CD4-positive, alpha-beta T cell treated with Interleukin-15 for 1 hour (primary cell): ENCODE data around the gene TEX38.
"Not testable (repeated sequence)": the region's sequence is repeated elsewhere in the genome, so short reads cannot be mapped to it uniquely, and the experiment has no call there.

ENCODE experiments used
- DNase-seq: peaks from one replicate; pipeline ENCODE4 v3.0.0-alpha.2; 2020

Gene TEX38

GRCh38 chr1:46671554-46671953, at the start of gene TEX38:
TSS of gene TEX38 (plus strand) at chr1:46671854. CDS start at chr1:46671935, 81 bp downstream.
- DNase-seq: no peak

GRCh38 chr1:46621930-46622329, 49.7 kb upstream of the TEX38 start:
- DNase-seq: no peak

GRCh38 chr1:46622344-46622743, 49.3 kb upstream of the TEX38 start:
- DNase-seq: no peak

GRCh38 chr1:46623743-46624644, 47.7 kb upstream of the TEX38 start:
- DNase-seq: no peak

GRCh38 chr1:46630719-46631118, 40.9 kb upstream of the TEX38 start:
- DNase-seq: no peak

GRCh38 chr1:46635205-46635604, 36.4 kb upstream of the TEX38 start:
- DNase-seq: no peak

GRCh38 chr1:46637444-46638083, 34.1 kb upstream of the TEX38 start:
- DNase-seq: no peak

GRCh38 chr1:46638921-46639320, 32.7 kb upstream of the TEX38 start:
- no peak for DNase-seq

GRCh38 chr1:46639547-46639946, 32.1 kb upstream of the TEX38 start:
- no peak for DNase-seq

GRCh38 chr1:46642115-46642680, 29.5 kb upstream of the TEX38 start:
- DNase-seq: no peak

GRCh38 chr1:46643368-46643775, 28.3 kb upstream of the TEX38 start:
- DNase-seq: no peak

- DNase-seq: no peak
Observed at GRCh38 chr1:46645815-46646214, 25.8 kb upstream of the TEX38 start.

- no peak for DNase-seq
Observed at GRCh38 chr1:46646331-46646730, 25.3 kb upstream of the TEX38 start.

- DNase-seq: no peak
Observed at GRCh38 chr1:46646844-46647243, 24.8 kb upstream of the TEX38 start.

- no peak for DNase-seq
Observed at GRCh38 chr1:46647611-46648010, 24.0 kb upstream of the TEX38 start.

GRCh38 chr1:46649764-46650163, 21.9 kb upstream of the TEX38 start:
- DNase-seq: no peak

GRCh38 chr1:46650491-46650890, 21.2 kb upstream of the TEX38 start:
- no peak for DNase-seq

- DNase-seq: not testable (repeated sequence)
Observed at GRCh38 chr1:46651152-46651551, 20.5 kb upstream of the TEX38 start.

GRCh38 chr1:46652321-46653100, 19.1 kb upstream of the TEX38 start:
- DNase-seq: no peak

- no peak for DNase-seq
Observed at GRCh38 chr1:46653405-46653958, 18.2 kb upstream of the TEX38 start.

- no peak for DNase-seq
Observed at GRCh38 chr1:46654012-46654411, 17.6 kb upstream of the TEX38 start.

- DNase-seq: not testable (repeated sequence)
Observed at GRCh38 chr1:46654698-46655097, 17.0 kb upstream of the TEX38 start.

- no peak for DNase-seq
Observed at GRCh38 chr1:46655848-46656247, 15.8 kb upstream of the TEX38 start.
